Esophagus muscularis mucosa (tissue), 4 donors: ENCODE results near the gene TET3. TPM values are rescaled to one million over a fixed set of nuclear protein-coding genes. Genes with fewer than 3 reads are reported as not detected.

Experiments used
- DNase-seq: peaks from one replicate; pipeline ENCODE4 v3.0.0-alpha.2; 2017; ENCODE audit errors: extremely low spot score
- H3K27ac ChIP-seq, 4 donors: fragments of 200-600 bp; sonication (generic); replicated peaks in 1 of 4; 1 replicate in 3 of 4; 2 replicates in 1 of 4; pipeline ENCODE4 v1.5.1; 2016 to 2019; ENCODE audit warnings: mild to moderate bottlenecking in 1 of 4
- H3K27me3 ChIP-seq, 4 donors: fragments of 200-600 bp; sonication (generic); one replicate each; pipeline versions ENCODE4 v1.5.1 to v1.6.0; 2016 to 2019
- H3K36me3 ChIP-seq, 4 donors: fragments of 200-600 bp; sonication (generic); one replicate each; pipeline ENCODE4 v1.5.1; 2016 to 2019
- H3K4me1 ChIP-seq, 4 donors: fragments of 200-600 bp; sonication (generic); one replicate each; pipeline ENCODE4 v1.5.1; 2016 to 2019
- H3K4me3 ChIP-seq, 4 donors: fragments of 200-600 bp; sonication (generic); 1 replicate in 2 of 4; 2 replicates in 2 of 4; pipeline ENCODE4 v1.5.1; 2016 to 2019; ENCODE audit warnings: mild to moderate bottlenecking in 4 of 4, moderate library complexity in 1 of 4
- H3K9me3 ChIP-seq, 4 donors: fragments of 200-600 bp; sonication (generic); 1 replicate in 3 of 4; 2 replicates in 1 of 4; pipeline ENCODE4 v1.5.1; 2016 to 2019
- CTCF ChIP-seq, 3 experiments: fragments of 200-600 bp in 2 of 3; fragments of 450-650 bp in 1 of 3; sonication (generic) in 2 of 3; IDR thresholded peaks; one replicate each; pipeline ENCODE4 v1.5.1; 2017 to 2019; ENCODE audit warnings: antibody characterized with exemption in 3 of 3, mild to moderate bottlenecking in 2 of 3, moderate library complexity in 1 of 3
- EP300 ChIP-seq: sonication (generic); formaldehyde crosslinking; IDR thresholded peaks from one replicate; pipeline ENCODE4 v1.6.1; 2017; ENCODE audit warnings: antibody characterized with exemption
- POLR2A ChIP-seq: fragments of 450-650 bp; IDR thresholded peaks from one replicate; pipeline ENCODE4 v1.6.1; 2017; ENCODE audit warnings: antibody characterized with exemption, moderate library complexity, mild to moderate bottlenecking, low read depth
- POLR2AphosphoS5 ChIP-seq, 2 donors: sonication (generic); formaldehyde crosslinking; IDR thresholded peaks; one replicate each; pipeline ENCODE4 v1.6.1; 2017; ENCODE audit warnings: antibody characterized with exemption in 2 of 2
- WGBS: methylation state at CpG from one replicate; pipeline ENCODE4 v1.1.5; 2018; 5-methylcytosine and 5-hydroxymethylcytosine counted together
- intact Hi-C: fragments of 100-400 bp; cut with DNase I; formaldehyde crosslinking; loops from one replicate; pipeline ENCODE4 v1.15.1; 2023
- total RNA-seq, 4 donors: library from RNA; depleted of rRNA; stranded (reverse); fragments of >200 nt; gene quantifications; one replicate each; pipeline versions ENCODE4 v1.1.0 to v1.2.1, GENCODE V29; 2016

Gene TET3
- total RNA-seq, 4 donors from 2014 or later: 5.4 to 6.7 (median 6.1) TPM

DNA sequence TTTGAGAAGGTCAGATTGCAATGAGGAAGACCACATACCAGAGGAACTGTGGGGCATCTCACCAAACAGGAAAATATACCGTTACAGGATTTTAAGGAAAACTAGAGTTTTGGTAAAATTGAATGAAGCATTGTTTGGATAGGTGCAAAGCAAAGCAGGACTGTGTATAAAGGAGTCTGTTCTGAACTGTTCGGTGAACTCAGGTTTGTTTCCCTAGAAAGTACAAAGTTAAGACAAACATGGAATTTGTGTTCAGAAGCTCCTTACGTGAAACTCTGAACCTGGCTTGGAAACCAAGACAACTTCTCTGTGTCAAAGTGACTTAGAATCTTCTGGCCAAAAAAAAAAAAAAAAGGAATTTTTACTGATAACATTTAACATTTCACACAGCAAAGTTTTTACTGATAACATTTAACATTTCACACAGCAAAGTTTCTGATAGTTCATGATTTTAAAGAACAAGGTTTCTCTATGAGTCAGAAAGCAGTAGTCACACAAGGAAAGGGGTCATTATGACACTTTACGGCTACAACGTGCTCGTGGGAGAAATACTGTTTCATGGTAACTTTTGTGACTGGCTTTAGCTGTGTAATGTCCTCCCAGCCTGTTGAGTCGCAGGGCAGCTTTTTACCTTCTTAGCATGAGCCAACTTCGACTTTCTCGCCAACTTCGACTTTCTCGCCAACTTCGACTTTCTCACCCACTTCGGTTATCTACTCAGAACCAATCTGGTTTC lies 21.2 kb upstream of the TET3 start:
- H3K4me3 ChIP-seq: no peak overlapping the region
- no peaks in the 10 kb centered on the region for H3K27me3 ChIP-seq
- no peaks in the 10 kb centered on the region for H3K9me3 ChIP-seq
- no peaks in the 10 kb centered on the region for H3K4me1 ChIP-seq
- 87% methylated on average over 13 of the region's 13 CpGs for WGBS
- no peak for DNase-seq
- intact Hi-C loops: no loop called here
- H3K36me3 ChIP-seq: peaks cover 9 to 30% (median 19%) of the 10 kb centered on the region in 4 donors
- no peak overlapping the region for H3K27ac ChIP-seq
- no peak for TF ChIP-seq POLR2AphosphoS5 (IDR thresholded peaks at IDR 0.05)
- no peak for TF ChIP-seq POLR2A
- no peak for TF ChIP-seq EP300
- TF ChIP-seq CTCF (IDR thresholded peaks at IDR 0.05): no peak

GRCh38 chr2:73964223-73964622 lies 20.5 kb upstream of the TET3 start:
- TF ChIP-seq POLR2AphosphoS5 (IDR thresholded peaks at IDR 0.05) (no peak), POLR2A (no peak), CTCF (IDR thresholded peaks at IDR 0.05) (no peak), EP300 (no peak)
- WGBS: 86% methylated on average over 2 of the region's 2 CpGs

GRCh38 chr2:73965053-73965452 lies 19.7 kb upstream of the TET3 start:
- H3K4me1 ChIP-seq: peaks cover 0 to 3% (median under 1%) of the 10 kb centered on the region in 4 donors
- no peak overlapping the region for H3K4me3 ChIP-seq
- WGBS: 93% methylated on average over 3 of the region's 3 CpGs
- intact Hi-C loops: no loop called here
- TF ChIP-seq POLR2A (no peak), EP300 (no peak), CTCF (IDR thresholded peaks at IDR 0.05) (no peak), POLR2AphosphoS5 (IDR thresholded peaks at IDR 0.05) (no peak)
- no peaks in the 10 kb centered on the region for H3K27me3 ChIP-seq
- DNase-seq: no peak
- H3K36me3 ChIP-seq: peaks cover 0 to 15% (median 5%) of the 10 kb centered on the region in 4 donors
- no peaks in the 10 kb centered on the region for H3K9me3 ChIP-seq
- no peak overlapping the region for H3K27ac ChIP-seq

More at GRCh38 chr2:73964223-73964622, 20.5 kb upstream of the TET3 start:
- DNase-seq: no peak
- intact Hi-C loops: no loop called here
- peaks cover 2 to 23% (median 12%) of the 10 kb centered on the region in 4 donors for H3K36me3 ChIP-seq
- no peaks in the 10 kb centered on the region for H3K27me3 ChIP-seq
- no peak overlapping the region for H3K27ac ChIP-seq
- no peaks in the 10 kb centered on the region for H3K9me3 ChIP-seq
- no peak overlapping the region for H3K4me3 ChIP-seq
- H3K4me1 ChIP-seq: no peaks in the 10 kb centered on the region

- TF ChIP-seq CTCF (IDR thresholded peaks at IDR 0.05) (no peak), POLR2AphosphoS5 (IDR thresholded peaks at IDR 0.05) (no peak), POLR2A (no peak), EP300 (no peak)
- Histone ChIP-seq H3K4me3 (no peak overlapping the region), H3K9me3 (no peaks in the 10 kb centered on the region), H3K4me1 (peaks cover 18 to 23% (median 19%) of the 10 kb centered on the region in 4 donors), H3K27me3 (no peaks in the 10 kb centered on the region), H3K27ac (no peak overlapping the region), H3K36me3 (no peaks in the 10 kb centered on the region)
- no peak for DNase-seq
- WGBS: 85% methylated on average over 8 of the region's 8 CpGs
- intact Hi-C loops: no loop called here
Observed at GRCh38 chr2:73968357-73968937, 16.3 kb upstream of the TET3 start.
